ENCODE results near the gene DIPK1B. TPM values are rescaled to one million over a fixed set of nuclear protein-coding genes. Genes with fewer than 3 reads are reported as not detected.
"Not testable (repeated sequence)": the region's sequence is repeated elsewhere in the genome, so short reads cannot be mapped to it uniquely, and the experiment has no call there.

The DIPK1B gene
- total RNA-seq, 1 experiment from 2014 or later, result 4.0 TPM

GRCh38 chr9:136765041-136765440 lies 52.7 kb downstream of the DIPK1B start:
- Mint-ChIP-seq H3K27ac (ENCODE audit: unreplicated experiment) (no peak overlapping the region), H3K36me3 (ENCODE audit: insufficient read depth, unreplicated experiment) (no peaks in the 10 kb centered on the region), H3K4me3 (ENCODE audit: low read depth, unreplicated experiment) (no peak overlapping the region), H3K4me1 (ENCODE audit: low read depth, unreplicated experiment) (peaks cover 10% of the 10 kb centered on the region), H3K9me3 (ENCODE audit: low read depth, unreplicated experiment) (no peaks in the 10 kb centered on the region), H3K27me3 (ENCODE audit: unreplicated experiment) (peaks cover 23% of the 10 kb centered on the region)
- intact Hi-C loops (cut with micrococcal nuclease; ENCODE audit: unreplicated experiment), result no loop called here
- CTCF ChIA-PET, result no interaction called here
- TF ChIP-seq, protein P1, sequence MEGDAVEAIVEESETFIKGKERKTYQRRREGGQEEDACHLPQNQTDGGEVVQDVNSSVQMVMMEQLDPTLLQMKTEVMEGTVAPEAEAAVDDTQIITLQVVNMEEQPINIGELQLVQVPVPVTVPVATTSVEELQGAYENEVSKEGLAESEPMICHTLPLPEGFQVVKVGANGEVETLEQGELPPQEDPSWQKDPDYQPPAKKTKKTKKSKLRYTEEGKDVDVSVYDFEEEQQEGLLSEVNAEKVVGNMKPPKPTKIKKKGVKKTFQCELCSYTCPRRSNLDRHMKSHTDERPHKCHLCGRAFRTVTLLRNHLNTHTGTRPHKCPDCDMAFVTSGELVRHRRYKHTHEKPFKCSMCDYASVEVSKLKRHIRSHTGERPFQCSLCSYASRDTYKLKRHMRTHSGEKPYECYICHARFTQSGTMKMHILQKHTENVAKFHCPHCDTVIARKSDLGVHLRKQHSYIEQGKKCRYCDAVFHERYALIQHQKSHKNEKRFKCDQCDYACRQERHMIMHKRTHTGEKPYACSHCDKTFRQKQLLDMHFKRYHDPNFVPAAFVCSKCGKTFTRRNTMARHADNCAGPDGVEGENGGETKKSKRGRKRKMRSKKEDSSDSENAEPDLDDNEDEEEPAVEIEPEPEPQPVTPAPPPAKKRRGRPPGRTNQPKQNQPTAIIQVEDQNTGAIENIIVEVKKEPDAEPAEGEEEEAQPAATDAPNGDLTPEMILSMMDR (IDR thresholded peaks at IDR 0.05; ENCODE audit: unreplicated experiment), result no peak
- BruUV-seq (replicated peaks), result no TSS peak
- DNase-seq, result no peak

GRCh38 chr9:136765745-136766409 lies 53.5 kb downstream of the DIPK1B start:
- intact Hi-C loops (cut with micrococcal nuclease; ENCODE audit: unreplicated experiment); H3K9me3 Mint-ChIP-seq (ENCODE audit: low read depth, unreplicated experiment): not testable (repeated sequence)

DNA sequence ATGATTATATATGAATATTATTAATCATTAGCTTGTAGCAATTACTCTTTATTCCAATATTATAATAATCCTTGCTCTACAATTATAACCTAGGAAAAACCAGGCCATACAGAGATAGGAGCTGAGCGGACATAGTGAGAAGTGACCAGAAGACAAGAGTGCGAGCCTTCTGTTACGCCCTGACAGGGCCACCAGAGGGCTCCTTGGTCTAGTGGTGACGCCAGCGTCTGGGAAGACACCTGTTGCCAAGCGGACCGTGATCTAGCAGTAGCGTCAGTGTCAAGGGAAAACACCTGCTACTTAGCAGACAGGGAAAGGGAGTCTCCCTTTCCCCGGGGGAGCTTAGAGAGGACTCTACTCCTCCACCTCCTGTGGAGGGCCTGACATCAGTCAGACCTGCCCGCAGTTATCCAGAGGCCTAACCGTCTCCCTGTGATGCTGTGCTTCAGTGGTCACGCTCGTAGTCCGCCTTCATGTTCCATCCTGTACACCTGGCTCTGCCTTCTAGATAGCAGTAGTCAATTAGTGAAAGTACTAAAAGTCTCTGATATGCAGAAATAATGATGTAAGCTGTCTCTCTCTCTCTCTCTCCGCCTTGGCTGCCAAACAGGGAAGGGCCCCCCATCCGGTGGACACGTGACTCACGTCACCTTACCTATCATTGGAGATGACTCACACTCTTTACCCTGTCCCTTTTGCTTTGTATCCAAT lies 54.2 kb downstream of the DIPK1B start:
- DNase-seq, result peak; percentile 43
- H3K9me3 Mint-ChIP-seq (ENCODE audit: low read depth, unreplicated experiment); intact Hi-C loops (cut with micrococcal nuclease; ENCODE audit: unreplicated experiment); CTCF ChIA-PET; H3K4me3 Mint-ChIP-seq (ENCODE audit: low read depth, unreplicated experiment); H3K36me3 Mint-ChIP-seq (ENCODE audit: insufficient read depth, unreplicated experiment); BruUV-seq (replicated peaks); H3K4me1 Mint-ChIP-seq (ENCODE audit: low read depth, unreplicated experiment): not testable (repeated sequence)
- Mint-ChIP-seq H3K27ac (ENCODE audit: unreplicated experiment) (peak overlapping the region; percentile 6), H3K27me3 (ENCODE audit: unreplicated experiment) (peaks cover 13% of the 10 kb centered on the region)

More at GRCh38 chr9:136765745-136766409, 53.5 kb downstream of the DIPK1B start:
- H3K27me3 Mint-ChIP-seq (ENCODE audit: unreplicated experiment), result peaks cover 19% of the 10 kb centered on the region
- H3K4me1 Mint-ChIP-seq (ENCODE audit: low read depth, unreplicated experiment); H3K4me3 Mint-ChIP-seq (ENCODE audit: low read depth, unreplicated experiment); CTCF ChIA-PET; H3K27ac Mint-ChIP-seq (ENCODE audit: unreplicated experiment); H3K36me3 Mint-ChIP-seq (ENCODE audit: insufficient read depth, unreplicated experiment); BruUV-seq (replicated peaks); DNase-seq: not testable (repeated sequence)

DNA sequence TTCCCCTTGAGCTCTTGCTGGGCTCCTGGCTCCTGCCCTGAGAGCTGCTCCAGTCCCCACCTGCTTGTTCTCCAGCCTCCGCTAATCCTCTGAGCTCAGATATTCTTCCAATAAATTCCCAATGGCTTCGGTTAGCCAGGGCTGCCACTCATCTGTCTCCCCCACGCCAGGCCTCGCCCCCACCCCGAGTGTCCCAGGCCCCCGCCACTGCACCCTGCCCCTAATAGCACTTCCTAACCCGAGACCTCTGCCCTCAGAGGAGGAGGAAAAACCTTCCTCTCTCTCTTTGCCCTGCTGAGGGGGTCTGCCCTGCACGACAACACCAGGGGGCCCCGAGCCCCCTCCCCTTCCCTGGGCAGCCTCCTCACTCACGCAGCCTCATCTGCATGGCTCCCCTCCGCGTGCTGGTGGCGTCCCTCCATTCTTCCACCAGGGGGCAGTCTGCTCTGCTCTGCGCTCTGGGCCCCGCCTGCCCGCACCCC lies 57.4 kb downstream of the DIPK1B start:
- no TSS peak for BruUV-seq (replicated peaks)
- TF ChIP-seq, protein P1 (IDR thresholded peaks at IDR 0.05; ENCODE audit: unreplicated experiment), result no peak
- Mint-ChIP-seq H3K36me3 (ENCODE audit: insufficient read depth, unreplicated experiment) (no peaks in the 10 kb centered on the region), H3K27me3 (ENCODE audit: unreplicated experiment) (peaks cover 13% of the 10 kb centered on the region), H3K9me3 (ENCODE audit: low read depth, unreplicated experiment) (no peaks in the 10 kb centered on the region), H3K27ac (ENCODE audit: unreplicated experiment) (no peak overlapping the region), H3K4me1 (ENCODE audit: low read depth, unreplicated experiment) (peaks cover 10% of the 10 kb centered on the region), H3K4me3 (ENCODE audit: low read depth, unreplicated experiment) (no peak overlapping the region)
- intact Hi-C loops (cut with micrococcal nuclease; ENCODE audit: unreplicated experiment), result no loop called here
- CTCF ChIA-PET, result no interaction called here
- DNase-seq, result peak; percentile 42

- TF ChIP-seq, protein P1 (IDR thresholded peaks at IDR 0.05; ENCODE audit: unreplicated experiment), result no peak
- peaks cover 20% of the 10 kb centered on the region for H3K27me3 Mint-ChIP-seq (ENCODE audit: unreplicated experiment)
- intact Hi-C loops (cut with micrococcal nuclease; ENCODE audit: unreplicated experiment), result no loop called here
- CTCF ChIA-PET, result no interaction called here
- no peaks in the 10 kb centered on the region for H3K36me3 Mint-ChIP-seq (ENCODE audit: insufficient read depth, unreplicated experiment)
- H3K4me1 Mint-ChIP-seq (ENCODE audit: low read depth, unreplicated experiment), result peaks cover 8% of the 10 kb centered on the region
- no peak overlapping the region for H3K4me3 Mint-ChIP-seq (ENCODE audit: low read depth, unreplicated experiment)
- no peaks in the 10 kb centered on the region for H3K9me3 Mint-ChIP-seq (ENCODE audit: low read depth, unreplicated experiment)
- H3K27ac Mint-ChIP-seq (ENCODE audit: unreplicated experiment), result no peak overlapping the region
- BruUV-seq (replicated peaks), result no TSS peak
- DNase-seq, result no peak
Measured at GRCh38 chr9:136771907-136772415, 59.6 kb downstream of the DIPK1B start.
